Measurements from ENCODE around the gene MDC1.
"Not testable (repeated sequence)": the region's sequence is repeated elsewhere in the genome, so short reads cannot be mapped to it uniquely, and the experiment has no call there.

Gene MDC1, protein sequence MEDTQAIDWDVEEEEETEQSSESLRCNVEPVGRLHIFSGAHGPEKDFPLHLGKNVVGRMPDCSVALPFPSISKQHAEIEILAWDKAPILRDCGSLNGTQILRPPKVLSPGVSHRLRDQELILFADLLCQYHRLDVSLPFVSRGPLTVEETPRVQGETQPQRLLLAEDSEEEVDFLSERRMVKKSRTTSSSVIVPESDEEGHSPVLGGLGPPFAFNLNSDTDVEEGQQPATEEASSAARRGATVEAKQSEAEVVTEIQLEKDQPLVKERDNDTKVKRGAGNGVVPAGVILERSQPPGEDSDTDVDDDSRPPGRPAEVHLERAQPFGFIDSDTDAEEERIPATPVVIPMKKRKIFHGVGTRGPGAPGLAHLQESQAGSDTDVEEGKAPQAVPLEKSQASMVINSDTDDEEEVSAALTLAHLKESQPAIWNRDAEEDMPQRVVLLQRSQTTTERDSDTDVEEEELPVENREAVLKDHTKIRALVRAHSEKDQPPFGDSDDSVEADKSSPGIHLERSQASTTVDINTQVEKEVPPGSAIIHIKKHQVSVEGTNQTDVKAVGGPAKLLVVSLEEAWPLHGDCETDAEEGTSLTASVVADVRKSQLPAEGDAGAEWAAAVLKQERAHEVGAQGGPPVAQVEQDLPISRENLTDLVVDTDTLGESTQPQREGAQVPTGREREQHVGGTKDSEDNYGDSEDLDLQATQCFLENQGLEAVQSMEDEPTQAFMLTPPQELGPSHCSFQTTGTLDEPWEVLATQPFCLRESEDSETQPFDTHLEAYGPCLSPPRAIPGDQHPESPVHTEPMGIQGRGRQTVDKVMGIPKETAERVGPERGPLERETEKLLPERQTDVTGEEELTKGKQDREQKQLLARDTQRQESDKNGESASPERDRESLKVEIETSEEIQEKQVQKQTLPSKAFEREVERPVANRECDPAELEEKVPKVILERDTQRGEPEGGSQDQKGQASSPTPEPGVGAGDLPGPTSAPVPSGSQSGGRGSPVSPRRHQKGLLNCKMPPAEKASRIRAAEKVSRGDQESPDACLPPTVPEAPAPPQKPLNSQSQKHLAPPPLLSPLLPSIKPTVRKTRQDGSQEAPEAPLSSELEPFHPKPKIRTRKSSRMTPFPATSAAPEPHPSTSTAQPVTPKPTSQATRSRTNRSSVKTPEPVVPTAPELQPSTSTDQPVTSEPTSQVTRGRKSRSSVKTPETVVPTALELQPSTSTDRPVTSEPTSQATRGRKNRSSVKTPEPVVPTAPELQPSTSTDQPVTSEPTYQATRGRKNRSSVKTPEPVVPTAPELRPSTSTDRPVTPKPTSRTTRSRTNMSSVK (N-terminal part only)

DNA sequence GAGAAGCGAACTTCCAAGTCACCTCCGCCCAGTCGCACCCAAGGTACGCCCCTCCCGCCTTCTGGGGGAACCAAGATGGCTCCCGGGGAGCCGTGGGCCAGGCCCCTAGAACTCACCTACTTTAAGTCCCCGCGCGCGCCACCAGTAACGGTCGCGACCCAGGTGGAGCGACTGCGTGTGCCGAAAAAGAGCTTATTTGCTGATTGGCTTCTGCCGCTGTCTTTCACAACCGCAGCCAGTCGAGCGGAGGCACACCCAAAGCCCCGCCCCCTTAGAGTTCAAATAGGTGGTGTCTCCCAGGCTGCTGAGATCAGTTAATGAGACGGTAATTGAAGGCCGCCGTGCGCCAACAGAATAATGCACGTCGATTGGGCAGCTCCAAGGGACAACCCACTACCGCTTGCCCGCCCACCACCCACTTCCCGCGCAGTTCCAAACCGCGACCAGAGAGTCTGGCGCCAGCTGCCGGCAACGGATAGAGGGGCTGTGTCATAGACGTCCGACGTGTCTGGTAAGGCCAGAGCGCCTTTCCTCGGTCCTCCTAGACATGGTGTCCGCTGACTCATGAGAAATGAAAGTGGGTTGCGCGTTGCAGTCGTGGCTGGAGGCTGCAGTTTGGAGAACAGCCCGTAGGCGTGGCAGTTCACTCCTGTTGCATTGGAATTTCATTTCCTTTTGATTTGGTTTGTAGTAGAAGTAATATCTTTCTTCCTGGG, at the start of gene MDC1:
Gene MDC1, minus strand, starts transcription at position 153 of the 716 bp plus-strand sequence. CDS start 2,106 bp downstream, outside the sequence.
- DNase-seq (ENCODE audit: low read depth in 1 of 2, low spot score in 1 of 2) = peak; percentile 95 to 97

GRCh38 chr6:30766461-30767157, 49.5 kb upstream of the MDC1 start:
- no peak for DNase-seq (ENCODE audit: low read depth in 1 of 2, low spot score in 1 of 2)

GRCh38 chr6:30765495-30765894, 48.4 kb upstream of the MDC1 start:
- not testable (repeated sequence) for DNase-seq (ENCODE audit: low read depth in 1 of 2, low spot score in 1 of 2)

DNA sequence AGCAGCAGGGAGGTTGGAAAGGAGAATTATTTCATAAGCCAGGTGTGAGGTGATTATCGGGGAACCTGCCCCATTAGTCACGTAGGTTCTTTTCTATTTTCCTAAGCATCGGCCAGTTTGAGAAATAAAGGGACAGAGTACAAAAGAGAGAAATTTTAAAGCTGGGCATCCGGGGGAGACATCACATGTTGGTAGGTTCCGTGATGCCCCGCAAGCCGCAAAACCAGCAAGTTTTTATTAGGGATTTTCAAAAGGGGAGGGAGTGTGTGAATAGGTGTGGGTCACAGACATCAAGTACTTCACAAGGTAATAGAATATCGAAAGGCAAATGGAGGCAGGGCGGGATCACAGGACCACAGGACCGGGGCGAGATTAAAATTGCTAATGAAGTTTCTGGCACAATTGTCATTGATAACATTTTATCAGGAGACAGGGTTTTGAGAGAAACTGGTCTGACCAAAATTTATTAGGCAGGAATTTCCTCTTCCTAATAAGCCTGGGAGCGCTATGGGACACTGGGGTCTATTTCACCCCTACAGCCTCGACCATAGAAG, 47.5 kb upstream of the MDC1 start:
- not testable (repeated sequence) for DNase-seq (ENCODE audit: low read depth in 1 of 2, low spot score in 1 of 2)

- DNase-seq (ENCODE audit: low read depth in 1 of 2, low spot score in 1 of 2) = no peak
These were observed 46.8 kb upstream of the MDC1 start for GRCh38 chr6:30763618-30764489.

GRCh38 chr6:30763155-30763617, 46.1 kb upstream of the MDC1 start:
- DNase-seq (ENCODE audit: low read depth in 1 of 2, low spot score in 1 of 2) = no peak

DNA sequence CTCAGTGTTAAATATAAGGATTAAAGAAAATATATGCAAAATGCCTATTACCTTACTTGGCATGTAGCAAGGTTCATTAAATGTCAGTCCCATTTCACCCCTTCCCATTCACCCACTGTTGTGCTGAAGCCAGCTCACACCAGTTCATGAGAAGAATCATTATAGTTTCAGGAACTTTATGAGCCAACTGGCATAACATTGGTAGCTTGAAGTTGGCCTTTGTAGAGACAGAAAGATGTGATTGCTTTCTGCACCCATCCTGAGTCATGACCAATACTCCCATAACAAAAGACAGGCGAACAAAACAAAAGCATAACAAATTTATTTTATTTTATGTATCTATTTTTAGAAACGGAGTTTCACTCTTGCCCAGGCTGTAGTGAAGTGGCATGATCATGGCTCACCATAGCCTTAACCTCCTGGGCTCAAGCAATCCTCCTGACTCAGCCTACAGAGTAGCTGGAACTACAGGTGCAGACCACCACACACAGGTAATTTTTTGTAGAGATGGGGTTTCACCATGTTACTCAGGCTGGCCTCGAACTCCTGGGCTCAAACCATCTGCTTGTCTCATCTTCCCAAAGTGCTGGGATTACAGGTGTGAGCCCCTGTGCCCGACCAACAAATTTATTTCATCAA, 44.8 kb upstream of the MDC1 start:
- DNase-seq (ENCODE audit: low read depth in 1 of 2, low spot score in 1 of 2) = no peak

DNA sequence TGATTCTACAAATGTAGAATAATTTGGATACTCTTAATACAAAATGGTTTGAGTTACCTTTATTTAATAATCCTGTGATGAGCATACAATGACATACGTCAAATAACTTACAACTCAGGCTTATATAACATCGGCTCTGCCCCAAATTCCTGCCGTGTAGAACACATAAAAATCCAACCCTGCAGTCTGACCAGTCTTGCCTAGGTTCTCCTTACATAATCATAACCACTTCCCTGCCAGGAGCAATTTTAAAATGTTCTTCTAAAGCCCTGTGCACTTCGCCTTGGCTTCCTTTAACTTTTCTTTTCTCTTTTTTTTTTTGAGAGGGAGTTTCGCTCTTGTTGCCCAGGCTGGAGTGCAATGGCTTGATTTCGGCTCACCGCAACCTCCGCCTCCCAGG, 43.5 kb upstream of the MDC1 start:
- no peak for DNase-seq (ENCODE audit: low read depth in 1 of 2, low spot score in 1 of 2)

DNA sequence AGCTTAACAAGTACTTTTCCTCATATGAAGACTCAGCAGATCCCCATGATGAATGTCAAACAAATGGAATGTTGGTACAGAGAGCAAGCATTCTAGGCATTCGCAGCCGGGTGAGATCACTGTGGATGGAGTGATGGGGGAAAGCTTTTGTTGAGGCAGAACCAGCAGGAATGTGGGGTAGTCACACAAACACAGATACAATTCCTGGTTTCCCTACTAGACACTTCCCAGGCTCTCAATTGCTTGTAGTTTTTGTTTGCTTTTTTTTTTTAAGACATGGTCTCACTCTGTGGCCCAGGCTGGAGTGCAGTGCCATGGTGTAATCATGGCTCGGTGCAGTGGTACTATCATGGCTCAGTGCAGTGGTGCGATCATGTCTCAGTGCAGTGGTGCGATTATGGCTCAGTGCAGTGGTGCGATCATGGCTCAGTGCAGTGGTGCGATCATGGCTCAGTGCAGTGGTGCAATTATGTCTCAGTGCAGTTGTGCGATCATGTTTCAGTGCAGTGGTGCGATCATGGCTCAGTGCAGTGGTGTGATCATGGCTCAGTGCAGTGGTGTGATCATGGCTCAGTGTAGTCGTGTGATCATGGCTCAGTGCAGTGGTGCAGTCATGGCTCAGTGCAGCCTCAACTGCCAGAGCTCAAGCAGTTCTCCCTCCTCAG, 42.6 kb upstream of the MDC1 start:
- DNase-seq (ENCODE audit: low read depth in 1 of 2, low spot score in 1 of 2) = no peak

- DNase-seq (ENCODE audit: low read depth in 1 of 2, low spot score in 1 of 2) = no peak
These were observed 40.3 kb upstream of the MDC1 start for GRCh38 chr6:30757261-30757904.

DNA sequence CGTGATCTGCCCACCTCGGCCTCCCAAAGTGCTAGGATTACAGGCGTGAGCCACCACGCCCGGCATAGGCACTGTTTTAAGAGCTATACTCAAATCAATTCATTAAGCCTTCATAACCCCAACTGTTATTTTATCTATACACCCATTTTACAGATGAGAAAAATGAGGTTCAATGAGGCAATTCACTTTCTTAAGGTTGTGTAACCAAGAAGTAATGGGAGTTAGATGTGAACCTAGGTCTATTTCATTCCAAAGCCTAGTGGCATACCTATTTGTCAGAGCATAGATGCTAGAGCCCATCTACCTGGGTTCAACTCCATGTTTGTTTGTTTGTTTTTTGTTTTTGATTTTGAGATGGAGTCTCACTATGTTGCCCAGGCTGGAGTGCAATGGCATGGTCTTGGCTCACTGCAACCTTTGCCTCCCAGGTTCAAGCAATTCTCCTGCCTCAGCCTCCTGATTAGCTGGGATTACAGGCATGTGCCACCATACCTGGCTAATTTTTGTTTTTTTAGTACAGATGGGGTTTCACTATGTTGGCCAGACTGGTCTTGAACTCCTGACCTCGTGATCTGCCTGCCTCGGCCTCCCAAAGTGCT, 39.4 kb upstream of the MDC1 start:
- not testable (repeated sequence) for DNase-seq (ENCODE audit: low read depth in 1 of 2, low spot score in 1 of 2)

- no peak for DNase-seq (ENCODE audit: low read depth in 1 of 2, low spot score in 1 of 2)
These were observed 37.5 kb upstream of the MDC1 start for GRCh38 chr6:30754631-30755030.

- no peak for DNase-seq (ENCODE audit: low read depth in 1 of 2, low spot score in 1 of 2)
These were observed 35.3 kb upstream of the MDC1 start for GRCh38 chr6:30752157-30752927.

DNA sequence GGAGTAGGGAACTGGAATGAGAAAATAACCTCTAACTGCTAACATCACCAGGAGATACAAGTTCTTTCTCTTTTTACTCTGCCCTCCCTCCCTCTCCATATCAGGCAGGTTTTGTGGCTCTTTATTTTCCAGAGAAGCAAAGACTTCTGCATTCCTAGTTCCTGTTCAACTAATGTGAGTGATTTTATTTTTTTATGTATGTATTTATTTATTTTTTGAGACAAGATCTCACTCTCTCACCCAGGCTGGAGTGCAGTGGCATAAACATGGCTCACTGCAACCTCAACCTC, 33.2 kb upstream of the MDC1 start:
- no peak for DNase-seq (ENCODE audit: low read depth in 1 of 2, low spot score in 1 of 2)

- DNase-seq (ENCODE audit: low read depth in 1 of 2, low spot score in 1 of 2) = no peak
These were observed 32.7 kb upstream of the MDC1 start for GRCh38 chr6:30749554-30750378.

All from stimulated activated CD4-positive, alpha-beta T cell treated with anti-CD3 and anti-CD28 coated beads, Interleukin-15, amount 100 ng/mL, for 1 hour (primary cell).